Mucosa of stomach (tissue), 1 donor: ENCODE measurements around the gene HELLS.

Source experiments
- H3K27me3 ChIP-seq: one replicate; pipeline ENCODE4 v1.7.0; 2013; ENCODE audit warnings: mild to moderate bottlenecking, low read length; ENCODE audit not compliant: control insufficient read depth, insufficient read depth
- H3K36me3 ChIP-seq: one replicate; pipeline ENCODE4 v1.7.0; 2013; ENCODE audit warnings: low read length; ENCODE audit not compliant: control insufficient read depth, insufficient read depth
- H3K4me1 ChIP-seq: one replicate; pipeline ENCODE4 v1.7.0; 2013; ENCODE audit warnings: mild to moderate bottlenecking, low read length; ENCODE audit not compliant: control insufficient read depth, insufficient read depth
- H3K4me3 ChIP-seq: one replicate; pipeline ENCODE4 v1.7.0; 2013; ENCODE audit warnings: low read length
- H3K9ac ChIP-seq: one replicate; pipeline ENCODE4 v1.7.0; 2013; ENCODE audit warnings: mild to moderate bottlenecking, low read length, moderate library complexity
- H3K9me3 ChIP-seq: one replicate; pipeline ENCODE4 v1.7.0; 2013; ENCODE audit warnings: mild to moderate bottlenecking, low read length, moderate library complexity; ENCODE audit not compliant: control insufficient read depth
- donor health status: Pancreatic carcinoma.

Gene HELLS

DNA sequence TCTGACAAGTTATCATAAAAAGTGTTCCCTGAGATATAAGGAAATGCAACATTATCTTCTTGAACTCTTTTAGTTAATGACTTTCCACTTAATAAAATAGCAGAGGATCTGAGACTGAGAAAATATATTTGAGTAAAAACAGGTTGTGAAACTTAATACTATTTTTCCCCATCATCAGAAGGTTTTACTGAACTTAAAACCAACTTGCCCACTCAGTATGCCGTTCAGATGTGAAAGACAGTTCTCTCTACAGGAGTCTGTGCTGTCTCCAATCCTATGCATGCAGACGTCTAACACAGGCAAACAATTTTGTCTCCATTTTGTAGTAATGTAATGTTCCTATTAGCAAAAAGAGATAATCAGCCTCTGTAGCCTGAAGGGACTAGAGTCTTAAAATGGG, 99.7 kb downstream of the HELLS start:
- Histone ChIP-seq H3K9ac (no peak overlapping the region), H3K4me3 (no peak overlapping the region), H3K27me3 (no peaks in the 10 kb centered on the region), H3K4me1 (peaks cover under 1% of the 10 kb centered on the region), H3K9me3 (no peaks in the 10 kb centered on the region), H3K36me3 (no peaks in the 10 kb centered on the region)
